Amniotic stem cell (primary cell): Measurements from ENCODE around the gene UPF1.
"Not testable (repeated sequence)": the region's sequence is repeated elsewhere in the genome, so short reads cannot be mapped to it uniquely, and the experiment has no call there.

ENCODE experiments used
- DNase-seq: peaks from one replicate; lab custom pipeline; 2025; lab: John Stamatoyannopoulos, UW

UPF1 gene

DNA sequence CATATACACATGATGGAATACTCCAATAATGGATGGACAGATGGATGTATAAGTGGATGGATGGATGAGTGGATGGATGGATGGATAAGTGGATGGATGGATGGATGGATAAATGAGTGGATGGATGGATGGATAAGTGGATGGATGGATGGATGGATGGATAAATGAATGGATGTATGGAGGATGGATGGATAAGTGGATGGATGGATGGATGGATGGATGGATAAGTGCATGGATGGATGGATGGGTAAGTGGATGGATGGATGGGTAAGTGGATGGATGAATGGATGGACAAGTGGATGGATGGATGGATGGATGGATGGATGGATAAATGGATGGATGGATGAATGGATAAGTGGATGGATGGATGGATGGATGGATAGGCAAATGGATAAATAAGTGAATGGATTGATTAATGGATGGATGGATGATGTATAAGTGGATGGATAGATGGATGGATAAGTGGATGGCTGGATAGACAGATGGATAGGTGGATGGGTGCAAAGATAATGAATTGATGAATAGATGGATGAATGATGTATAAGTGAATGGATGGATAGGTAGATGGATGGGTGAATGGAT lies 32.3 kb upstream of the UPF1 start:
- no peak for DNase-seq

- DNase-seq: no peak
Measured at GRCh38 chr19:18800079-18800478, 31.7 kb upstream of the UPF1 start.

- no peak for DNase-seq
Measured at GRCh38 chr19:18800636-18801035, 31.1 kb upstream of the UPF1 start.

DNA sequence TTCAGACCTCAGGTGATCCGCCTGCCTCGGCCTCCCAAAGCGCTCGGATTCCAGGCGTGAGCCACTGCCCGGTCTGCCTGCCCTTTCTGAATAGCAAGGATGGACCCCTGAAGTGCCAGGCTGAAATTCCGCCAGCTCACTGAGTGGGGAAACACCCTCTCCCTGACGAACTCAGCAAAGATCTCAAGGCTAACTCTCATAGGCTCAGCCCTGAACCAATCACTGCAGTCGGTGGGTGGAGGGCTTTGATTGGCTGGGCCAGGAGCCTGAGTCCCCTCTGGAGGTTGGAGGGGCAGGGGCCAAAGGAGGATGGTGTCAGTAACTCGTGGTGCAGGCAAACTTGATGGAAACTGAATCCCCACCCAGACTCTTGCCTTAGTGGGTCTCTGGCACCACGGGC lies 29.4 kb upstream of the UPF1 start:
- no peak for DNase-seq

DNA sequence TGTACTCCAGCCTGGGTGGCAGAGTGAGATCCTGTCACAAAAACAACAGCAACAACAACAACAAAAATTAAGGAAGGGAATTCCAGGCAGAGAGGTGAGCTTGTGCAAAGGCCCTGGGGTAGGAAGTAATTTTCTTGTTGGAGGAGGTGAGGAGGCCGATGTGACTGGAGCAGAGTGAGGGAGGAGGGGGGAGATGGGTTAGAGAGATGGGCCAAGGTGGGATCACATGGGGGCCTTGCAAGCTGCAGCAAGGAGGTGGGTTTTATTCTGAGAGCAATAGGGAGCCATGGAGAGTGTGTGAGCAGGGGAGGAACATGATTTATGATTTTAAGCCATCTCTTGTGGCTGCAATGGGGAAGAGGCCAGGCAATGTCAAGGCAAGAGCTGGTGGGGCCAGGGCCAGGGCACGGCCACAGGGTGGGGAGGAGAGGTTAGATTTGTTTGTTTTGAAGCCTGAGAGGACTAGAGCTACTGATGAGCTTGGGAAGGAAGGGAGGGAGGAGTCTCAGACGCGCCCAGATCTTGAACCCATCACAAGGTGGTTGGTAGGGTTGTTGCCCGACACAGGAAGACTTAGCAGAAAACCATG lies 28.1 kb upstream of the UPF1 start:
- DNase-seq: no peak

- DNase-seq: no peak
Measured at GRCh38 chr19:18804139-18804601, 27.6 kb upstream of the UPF1 start.

GRCh38 chr19:18804643-18805042 lies 27.1 kb upstream of the UPF1 start:
- DNase-seq: no peak

- no peak for DNase-seq
Measured at GRCh38 chr19:18807861-18808331, 23.9 kb upstream of the UPF1 start.

DNA sequence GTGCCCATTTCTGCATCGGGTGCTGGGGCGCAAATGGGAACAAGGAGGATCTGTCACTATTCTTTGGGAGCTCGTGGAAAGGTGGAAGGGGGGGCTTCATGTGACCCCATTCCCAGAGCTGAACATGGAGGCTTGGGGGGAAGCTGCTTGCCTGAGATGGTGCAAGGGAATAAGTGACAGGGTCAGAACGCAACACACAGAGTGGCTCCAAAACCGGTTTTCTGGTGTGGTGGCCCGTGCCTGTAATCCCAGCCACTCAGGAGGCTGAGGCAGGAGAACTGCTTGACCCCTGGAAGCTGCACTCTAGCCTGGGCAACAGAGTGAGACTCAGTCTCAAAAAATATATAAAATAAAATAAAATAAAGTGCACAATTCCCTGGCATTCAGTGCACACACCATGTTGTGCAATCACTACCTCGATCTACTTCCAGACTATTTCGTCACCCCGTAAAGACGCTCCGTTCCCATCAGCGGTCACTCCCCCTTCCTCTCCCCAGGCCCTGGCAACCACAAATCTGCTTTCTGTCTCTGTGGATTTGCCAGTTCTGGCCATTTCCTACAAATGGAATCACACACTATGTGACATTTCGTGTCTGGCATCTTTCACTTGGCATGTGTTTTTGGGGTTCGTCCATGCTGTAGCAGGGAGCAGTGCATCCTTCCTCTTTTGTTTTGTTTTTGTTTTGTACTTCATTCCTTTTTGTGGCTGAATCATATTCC lies 22.4 kb upstream of the UPF1 start:
- no peak for DNase-seq

DNA sequence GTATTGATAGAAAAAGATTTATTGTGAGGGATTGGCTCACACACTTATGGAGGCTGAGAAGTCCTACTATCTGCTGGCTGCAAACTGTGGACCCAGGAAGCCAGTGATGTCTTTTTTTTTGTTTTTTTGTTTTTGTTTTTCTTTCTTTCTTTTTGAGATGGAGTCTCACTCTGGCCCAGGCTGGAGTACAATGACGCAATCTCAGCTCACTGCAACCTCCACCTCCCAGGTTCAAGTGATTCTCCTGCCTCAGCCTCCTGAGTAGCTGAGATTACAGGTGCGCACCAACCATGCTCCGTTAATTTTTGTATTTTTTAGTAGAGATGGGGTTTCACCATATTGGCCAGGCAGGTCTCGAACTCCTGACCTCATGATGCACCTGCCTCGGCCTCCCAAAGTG lies 20.1 kb upstream of the UPF1 start:
- DNase-seq: not testable (repeated sequence)

- no peak for DNase-seq
Measured at GRCh38 chr19:18814063-18814462, 17.7 kb upstream of the UPF1 start.

- no peak for DNase-seq
Measured at GRCh38 chr19:18815673-18816072, 16.1 kb upstream of the UPF1 start.

- DNase-seq: not testable (repeated sequence)
Measured at GRCh38 chr19:18816645-18817044, 15.1 kb upstream of the UPF1 start.

- DNase-seq: no peak
Measured at GRCh38 chr19:18817574-18817973, 14.2 kb upstream of the UPF1 start.

DNA sequence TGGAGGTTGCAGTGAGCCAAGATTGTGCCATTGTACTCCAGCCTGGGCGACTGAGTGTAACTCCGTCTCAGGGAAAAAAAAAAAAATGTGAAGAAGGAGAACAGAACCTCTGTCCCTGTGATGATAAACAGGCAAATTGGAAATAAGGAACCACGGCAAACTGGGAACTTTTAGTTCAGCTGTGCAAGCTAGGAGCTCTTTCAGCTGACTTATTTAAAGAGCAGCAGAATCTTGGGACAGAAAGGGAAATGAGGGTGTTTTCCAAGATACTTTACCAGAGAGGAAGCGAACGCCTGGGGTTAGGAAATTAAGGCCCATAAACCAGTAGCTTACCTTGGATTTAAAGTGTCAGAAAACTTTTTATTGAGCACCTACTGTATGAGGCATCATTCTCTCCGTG lies 3.0 kb upstream of the UPF1 start:
- DNase-seq: no peak

GRCh38 chr19:18830488-18830887 lies 1.3 kb upstream of the UPF1 start:
- no peak for DNase-seq

- DNase-seq: no peak
Measured at GRCh38 chr19:18832306-18833140, 764 bp downstream of the UPF1 start.

GRCh38 chr19:18833141-18833476 lies 1.4 kb downstream of the UPF1 start:
- DNase-seq: no peak

- DNase-seq: no peak
Measured at GRCh38 chr19:18833849-18834643, 2.3 kb downstream of the UPF1 start.

DNA sequence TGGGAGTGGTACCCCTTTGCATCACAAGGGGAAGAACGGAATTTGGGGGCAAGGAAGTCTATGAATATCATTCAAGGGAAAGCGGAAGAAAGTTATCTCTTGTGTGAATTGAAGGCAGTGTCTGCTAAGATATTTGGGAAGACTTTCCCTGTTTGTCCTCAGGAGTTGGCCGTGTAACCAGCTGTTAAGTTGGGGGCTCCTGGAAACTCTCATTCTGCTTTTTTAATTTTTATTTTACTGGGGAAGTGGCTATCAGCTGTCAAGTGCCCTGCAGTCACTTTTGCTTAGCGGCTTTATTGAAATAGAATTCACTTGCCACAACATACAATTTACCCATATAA lies 2.9 kb downstream of the UPF1 start:
- no peak for DNase-seq

- no peak for DNase-seq
Measured at GRCh38 chr19:18839465-18840287, 7.9 kb downstream of the UPF1 start.
